Ishikawa (cell line): Measurements from ENCODE around the gene ANKRD12.

ENCODE experiments used
- CREB1 ChIP-seq: IDR thresholded peaks from 2 replicates; pipeline ENCODE4 v1.6.1; 2012; ENCODE audit warnings: low read depth
- EP300 ChIP-seq: IDR thresholded peaks from 2 replicates; pipeline ENCODE4 v1.6.1; 2012; ENCODE audit warnings: borderline replicate concordance
- MAX ChIP-seq: IDR thresholded peaks from 2 replicates; pipeline ENCODE4 v1.6.1; 2012

DNA sequence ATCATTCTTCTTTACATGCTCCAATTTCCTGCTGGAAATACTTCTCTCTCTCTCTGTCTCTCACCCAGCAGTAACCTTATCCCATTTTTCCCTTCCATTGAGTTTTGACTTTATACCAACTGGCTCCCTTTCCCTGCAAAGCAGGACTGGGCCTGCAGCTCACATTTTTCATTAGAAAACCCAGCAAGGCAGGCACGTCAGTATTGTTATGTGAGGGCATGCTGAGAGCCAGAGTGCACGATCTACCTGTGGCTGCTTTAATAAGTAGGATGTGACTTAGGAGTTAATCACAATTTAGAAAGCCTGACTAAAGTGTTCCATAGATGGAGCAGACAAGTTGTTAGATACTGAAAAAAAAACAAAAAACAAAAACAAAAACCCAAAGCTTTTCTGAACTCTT is 39.2 kb upstream of the ANKRD12 start:
- TF ChIP-seq EP300, result no peak
- TF ChIP-seq MAX, result no peak
- no peak for TF ChIP-seq CREB1
